HFFc6 (cell line): ENCODE measurements around the gene ADGRA1. TPM values are rescaled to one million over a fixed set of nuclear protein-coding genes. Genes with fewer than 3 reads are reported as not detected.
"Not testable (repeated sequence)": the region's sequence is repeated elsewhere in the genome, so short reads cannot be mapped to it uniquely, and the experiment has no call there.

Experiments used
- DNase-seq: peaks from one replicate; pipeline ENCODE4 v3.0.0-alpha.2; 2018
- H3K27ac Mint-ChIP-seq: 2 replicates; pipeline ENCODE4 v1.8.0; 2020; ENCODE audit warnings: mild to moderate bottlenecking, mixed read lengths
- H3K27me3 Mint-ChIP-seq: 2 replicates; pipeline ENCODE4 v1.8.0; 2021; ENCODE audit warnings: mild to moderate bottlenecking, moderate library complexity, mixed read lengths; ENCODE audit not compliant: insufficient read depth
- H3K36me3 Mint-ChIP-seq: 2 replicates; pipeline ENCODE4 v1.8.0; 2021; ENCODE audit warnings: low read depth, mixed read lengths
- H3K4me1 Mint-ChIP-seq: 2 replicates; pipeline ENCODE4 v1.8.0; 2020; ENCODE audit warnings: low read depth, mixed read lengths
- H3K4me3 Mint-ChIP-seq: 2 replicates; pipeline ENCODE4 v1.8.0; 2020; ENCODE audit warnings: mild to moderate bottlenecking, moderate library complexity, mixed read lengths
- H3K9me3 Mint-ChIP-seq: 2 replicates; pipeline ENCODE4 v1.8.0; 2020; ENCODE audit warnings: mild to moderate bottlenecking, mixed read lengths
- CTCF ChIP-seq: fragments of 200-600 bp; sonication (generic); IDR thresholded peaks from 2 replicates; pipeline ENCODE4 v1.5.0; 2021; ENCODE audit warnings: antibody characterized with exemption, mild to moderate bottlenecking
- total RNA-seq, 6 experiments: library from RNA; stranded (reverse); fragmentation: NEBNext Ultra II Directional; extraction: Animal tissue kit (Norgen Biotek cat#: 25700); gene quantifications; 2 replicates in 1 of 6; 3 replicates in 5 of 6; pipeline ENCODE4 v1.2.3, GENCODE V29; 2021

The ADGRA1 gene
- total RNA-seq, 6 experiments from 2014 or later: not detected

GRCh38 chr10:133131734-133132472 is 44.2 kb downstream of the ADGRA1 start:
- Mint-ChIP-seq H3K9me3 (peaks cover 4% of the 10 kb centered on the region; the same call in 1 of the 2 replicates), H3K36me3 (no peaks in the 10 kb centered on the region), H3K4me1 (no peaks in the 10 kb centered on the region), H3K4me3 (no peak overlapping the region), H3K27me3 (peaks cover 9% of the 10 kb centered on the region), H3K27ac (no peak overlapping the region)
- TF ChIP-seq CTCF: no peak
- no peak for DNase-seq

- H3K36me3 Mint-ChIP-seq: no peaks in the 10 kb centered on the region
- H3K9me3 Mint-ChIP-seq: peaks cover 4% of the 10 kb centered on the region; the same call in 1 of the 2 replicates
- H3K27ac Mint-ChIP-seq: no peak overlapping the region
- no peak for TF ChIP-seq CTCF
- H3K4me1 Mint-ChIP-seq: no peaks in the 10 kb centered on the region
- H3K4me3 Mint-ChIP-seq: no peak overlapping the region
- H3K27me3 Mint-ChIP-seq: peaks cover 9% of the 10 kb centered on the region
- no peak for DNase-seq
These were observed 45.0 kb downstream of the ADGRA1 start for GRCh38 chr10:133132473-133133291.

GRCh38 chr10:133133471-133134231 is 45.9 kb downstream of the ADGRA1 start:
- peaks cover 4% of the 10 kb centered on the region; the same call in 1 of the 2 replicates for H3K9me3 Mint-ChIP-seq
- no peak overlapping the region for H3K4me3 Mint-ChIP-seq
- H3K4me1 Mint-ChIP-seq: no peaks in the 10 kb centered on the region
- no peak for TF ChIP-seq CTCF
- no peak overlapping the region for H3K27ac Mint-ChIP-seq
- H3K36me3 Mint-ChIP-seq: no peaks in the 10 kb centered on the region
- peaks cover 9% of the 10 kb centered on the region for H3K27me3 Mint-ChIP-seq
- no peak for DNase-seq

- no peak for TF ChIP-seq CTCF
- Mint-ChIP-seq H3K36me3 (no peaks in the 10 kb centered on the region), H3K27me3 (peaks cover 9% of the 10 kb centered on the region), H3K4me1 (no peaks in the 10 kb centered on the region), H3K4me3 (no peak overlapping the region), H3K27ac (no peak overlapping the region), H3K9me3 (peaks cover 4% of the 10 kb centered on the region; the same call in 1 of the 2 replicates)
- DNase-seq: no peak
These were observed 46.8 kb downstream of the ADGRA1 start for GRCh38 chr10:133134411-133135115.

GRCh38 chr10:133135116-133135465 is 47.4 kb downstream of the ADGRA1 start:
- H3K4me1 Mint-ChIP-seq: no peaks in the 10 kb centered on the region
- H3K4me3 Mint-ChIP-seq: no peak overlapping the region
- no peak for DNase-seq
- peaks cover 4% of the 10 kb centered on the region; the same call in 1 of the 2 replicates for H3K9me3 Mint-ChIP-seq
- TF ChIP-seq CTCF: no peak
- peaks cover 7% of the 10 kb centered on the region for H3K27me3 Mint-ChIP-seq
- no peaks in the 10 kb centered on the region for H3K36me3 Mint-ChIP-seq
- H3K27ac Mint-ChIP-seq: no peak overlapping the region

- not testable (repeated sequence) for H3K36me3 Mint-ChIP-seq, H3K27me3 Mint-ChIP-seq, DNase-seq, H3K4me3 Mint-ChIP-seq, H3K9me3 Mint-ChIP-seq, H3K27ac Mint-ChIP-seq, H3K4me1 Mint-ChIP-seq
These were observed 49.9 kb downstream of the ADGRA1 start for GRCh38 chr10:133137486-133138145.
